Measurements from ENCODE around the gene RAB30.

Gene RAB30

GRCh38 chr11:82942376-82942775, 129.3 kb downstream of the RAB30 start:
- DNase-seq (ENCODE audit: low spot score): no peak
- no peak for TF ChIP-seq CTCF (IDR thresholded peaks at IDR 0.05; ENCODE audit: borderline replicate concordance, control extremely low read depth, extremely low read depth, insufficient read depth, missing control alignments)
- in situ Hi-C loops (cut with MboI; ENCODE audit: low sequenced_read_pairs, unreplicated experiment): no loop called here

GRCh38 chr11:82939456-82939855, 132.2 kb downstream of the RAB30 start:
- no peak for TF ChIP-seq CTCF (IDR thresholded peaks at IDR 0.05; ENCODE audit: borderline replicate concordance, control extremely low read depth, extremely low read depth, insufficient read depth, missing control alignments)
- in situ Hi-C loops (cut with MboI; ENCODE audit: low sequenced_read_pairs, unreplicated experiment): no loop called here
- DNase-seq (ENCODE audit: low spot score): no peak

GRCh38 chr11:82937554-82937953, 134.1 kb downstream of the RAB30 start:
- TF ChIP-seq CTCF (IDR thresholded peaks at IDR 0.05; ENCODE audit: borderline replicate concordance, control extremely low read depth, extremely low read depth, insufficient read depth, missing control alignments): no peak
- in situ Hi-C loops (cut with MboI; ENCODE audit: low sequenced_read_pairs, unreplicated experiment): no loop called here

GRCh38 chr11:82936261-82936660, 135.4 kb downstream of the RAB30 start:
- DNase-seq (ENCODE audit: low spot score): no peak
- no peak for TF ChIP-seq CTCF (IDR thresholded peaks at IDR 0.05; ENCODE audit: borderline replicate concordance, control extremely low read depth, extremely low read depth, insufficient read depth, missing control alignments)
- in situ Hi-C loops (cut with MboI; ENCODE audit: low sequenced_read_pairs, unreplicated experiment): no loop called here

More at GRCh38 chr11:82937554-82937953, 134.1 kb downstream of the RAB30 start:
- DNase-seq (ENCODE audit: low spot score): no peak

GRCh38 chr11:82932564-82932963, 139.1 kb downstream of the RAB30 start:
- TF ChIP-seq CTCF (IDR thresholded peaks at IDR 0.05; ENCODE audit: borderline replicate concordance, control extremely low read depth, extremely low read depth, insufficient read depth, missing control alignments): no peak
- in situ Hi-C loops (cut with MboI; ENCODE audit: low sequenced_read_pairs, unreplicated experiment): no loop called here
- no peak for DNase-seq (ENCODE audit: low spot score)

- TF ChIP-seq CTCF (IDR thresholded peaks at IDR 0.05; ENCODE audit: borderline replicate concordance, control extremely low read depth, extremely low read depth, insufficient read depth, missing control alignments): no peak
- DNase-seq (ENCODE audit: low spot score): no peak
- in situ Hi-C loops (cut with MboI; ENCODE audit: low sequenced_read_pairs, unreplicated experiment): no loop called here
These were observed 141.0 kb downstream of the RAB30 start for GRCh38 chr11:82930734-82931133.

GRCh38 chr11:82930229-82930628, 141.5 kb downstream of the RAB30 start:
- no peak for TF ChIP-seq CTCF (IDR thresholded peaks at IDR 0.05; ENCODE audit: borderline replicate concordance, control extremely low read depth, extremely low read depth, insufficient read depth, missing control alignments)
- in situ Hi-C loops (cut with MboI; ENCODE audit: low sequenced_read_pairs, unreplicated experiment): no loop called here
- peak; percentile 26 for DNase-seq (ENCODE audit: low spot score)
